ENCODE measurements around the gene MMAA. TPM values are rescaled to one million over a fixed set of nuclear protein-coding genes. Genes with fewer than 3 reads are reported as not detected.

MMAA gene
- total and polyA plus RNA-seq, 2 experiments from 2014 or later: 4.9 to 5.9 TPM

- ATAC-seq (no peak), DNase-seq (ENCODE audit: low spot score) (no peak)
- Mint-ChIP-seq H3K36me3 (ENCODE audit: low read depth) (peaks cover 4% of the 10 kb centered on the region; the same call in 1 of the 3 replicates), H3K9me3 (peaks cover 8% of the 10 kb centered on the region; the same call in 2 of the 3 replicates), H3K4me3 (no peak overlapping the region), H3K4me1 (peaks cover 8% of the 10 kb centered on the region; the same call in 2 of the 3 replicates), H3K27me3 (ENCODE audit: insufficient read depth, low read depth, poor library complexity) (no peaks in the 10 kb centered on the region), H3K27ac (no peak overlapping the region)
- Histone ChIP-seq H3K4me2 (no peak overlapping the region), H3K27me3 (ENCODE audit: insufficient read depth) (no peaks in the 10 kb centered on the region), H3K79me2 (replicated peaks; ENCODE audit: insufficient read depth) (no peaks in the 10 kb centered on the region), H3F3A (replicated peaks; ENCODE audit: low read depth) (no peaks in the 10 kb centered on the region), H3K9me2 (ENCODE audit: insufficient read depth) (peaks cover 8% of the 10 kb centered on the region; the same call in 1 of the 2 replicates), H3K27ac (ENCODE audit: low read depth) (no peak overlapping the region), H3K36me3 (ENCODE audit: insufficient read depth) (no peaks in the 10 kb centered on the region), H3K4me1 (ENCODE audit: insufficient read depth) (no peaks in the 10 kb centered on the region), H2AFZ (no peak overlapping the region), H4K20me1 (replicated peaks; ENCODE audit: insufficient read depth) (no peaks in the 10 kb centered on the region), H3K4me3 (no peak overlapping the region)
- no peak for TF ChIP-seq ZNF331 (CRISPR knock-in tag; IDR thresholded peaks at IDR 0.05; ENCODE audit: low read depth)
Observed at GRCh38 chr4:145589916-145590702, 29.1 kb upstream of the MMAA start.

- H3K9me2 ChIP-seq (ENCODE audit: insufficient read depth): 0 out of 2 replicates have a peak, but pooled peaks cover 5% of the 10 kb centered on the region
- Mint-ChIP-seq H3K27ac (no peak overlapping the region), H3K4me1 (no peaks in the 10 kb centered on the region), H3K27me3 (ENCODE audit: insufficient read depth, low read depth, poor library complexity) (no peaks in the 10 kb centered on the region), H3K4me3 (no peak overlapping the region), H3K36me3 (ENCODE audit: low read depth) (peaks cover 2% of the 10 kb centered on the region), H3K9me3 (peaks cover 10% of the 10 kb centered on the region)
- H3K27me3 ChIP-seq (ENCODE audit: insufficient read depth): no peaks in the 10 kb centered on the region
- no peaks in the 10 kb centered on the region for H4K20me1 ChIP-seq (replicated peaks; ENCODE audit: insufficient read depth)
- H3F3A ChIP-seq (replicated peaks; ENCODE audit: low read depth): no peaks in the 10 kb centered on the region
- H2AFZ ChIP-seq: peak overlapping the region; percentile 25
- no peaks in the 10 kb centered on the region for H3K79me2 ChIP-seq (replicated peaks; ENCODE audit: insufficient read depth)
- H3K4me1 ChIP-seq (ENCODE audit: insufficient read depth): no peaks in the 10 kb centered on the region
- ATAC-seq: no peak
- no peak overlapping the region for H3K4me2 ChIP-seq
- DNase-seq (ENCODE audit: low spot score): no peak
- H3K36me3 ChIP-seq (ENCODE audit: insufficient read depth): no peaks in the 10 kb centered on the region
- TF ChIP-seq EZH2phosphoT487 (IDR thresholded peaks at IDR 0.05; ENCODE audit: unreplicated experiment): no peak
- no peak for TF ChIP-seq CREB1 (CRISPR knock-in tag; IDR thresholded peaks at IDR 0.05; ENCODE audit: low read depth)
- TF ChIP-seq STAT1 (IDR thresholded peaks at IDR 0.05; ENCODE audit: unreplicated experiment): no peak
- no peak for TF ChIP-seq ETS1 (IDR thresholded peaks at IDR 0.05)
- H3K4me3 ChIP-seq: no peak overlapping the region
- no peak overlapping the region for H3K27ac ChIP-seq (ENCODE audit: low read depth)
Observed at GRCh38 chr4:145602129-145602760, 16.9 kb upstream of the MMAA start.

- Histone ChIP-seq H3K27ac (ENCODE audit: low read depth) (no peak overlapping the region), H3K79me2 (replicated peaks; ENCODE audit: insufficient read depth) (no peaks in the 10 kb centered on the region), H3K36me3 (ENCODE audit: insufficient read depth) (no peaks in the 10 kb centered on the region), H3K4me3 (no peak overlapping the region), H2AFZ (no peak overlapping the region), H4K20me1 (replicated peaks; ENCODE audit: insufficient read depth) (no peaks in the 10 kb centered on the region), H3K4me1 (ENCODE audit: insufficient read depth) (no peaks in the 10 kb centered on the region), H3F3A (replicated peaks; ENCODE audit: low read depth) (no peaks in the 10 kb centered on the region), H3K27me3 (ENCODE audit: insufficient read depth) (no peaks in the 10 kb centered on the region), H3K4me2 (no peak overlapping the region), H3K9me2 (ENCODE audit: insufficient read depth) (no peaks in the 10 kb centered on the region)
- no peaks in the 10 kb centered on the region for H3K4me1 Mint-ChIP-seq
- no peak for ATAC-seq
- H3K27me3 Mint-ChIP-seq (ENCODE audit: insufficient read depth, low read depth, poor library complexity): no peaks in the 10 kb centered on the region
- H3K9me3 Mint-ChIP-seq: peaks cover 6% of the 10 kb centered on the region; the same call in 1 of the 3 replicates
- no peak for DNase-seq (ENCODE audit: low spot score)
- no peak overlapping the region for H3K4me3 Mint-ChIP-seq
- no peaks in the 10 kb centered on the region for H3K36me3 Mint-ChIP-seq (ENCODE audit: low read depth)
- H3K27ac Mint-ChIP-seq: no peak overlapping the region
- TF ChIP-seq REST (IDR thresholded peaks at IDR 0.05; ENCODE audit: unreplicated experiment): no peak
- no peak for TF ChIP-seq STAT1 (IDR thresholded peaks at IDR 0.05; ENCODE audit: unreplicated experiment)
- no peak for TF ChIP-seq NANOG (IDR thresholded peaks at IDR 0.05; ENCODE audit: borderline replicate concordance)
- no peak for TF ChIP-seq JUNB (IDR thresholded peaks at IDR 0.05; ENCODE audit: unreplicated experiment)
Observed at GRCh38 chr4:145605941-145606340, 13.2 kb upstream of the MMAA start.

All from GM23338 (cell line).